ENCODE data around the gene DCAF5. TPM values are rescaled to one million over a fixed set of nuclear protein-coding genes. Genes with fewer than 3 reads are reported as not detected.
"Not testable (repeated sequence)": the region's sequence is repeated elsewhere in the genome, so short reads cannot be mapped to it uniquely, and the experiment has no call there.

The DCAF5 gene
- total RNA-seq, 1 donor = 38.7 TPM

DNA sequence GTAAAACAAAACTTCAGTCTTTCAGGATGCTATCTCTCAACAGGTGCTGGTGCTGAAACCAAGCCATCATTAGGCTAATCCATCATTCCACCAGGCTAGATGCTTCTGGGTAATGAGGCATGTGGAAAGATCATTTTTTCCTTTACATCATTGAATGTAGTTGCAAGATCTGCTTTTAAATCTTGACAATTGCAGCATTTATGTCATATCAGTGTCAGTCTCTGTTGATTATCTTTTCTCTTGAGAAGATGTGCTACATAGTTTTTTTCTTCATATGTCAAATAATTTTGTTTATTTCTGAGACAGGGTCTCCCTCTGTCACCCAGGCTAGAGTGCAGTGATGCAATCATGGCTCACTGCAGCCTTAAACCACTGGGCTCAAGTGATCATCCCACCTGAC is 22.2 kb upstream of the DCAF5 start:
- no peak for DNase-seq (ENCODE audit: insufficient read length, low spot score, missing footprints)
- H3K27me3 ChIP-seq (ENCODE audit: insufficient read depth, low read length) = peaks cover 7% of the 10 kb centered on the region
- no peaks in the 10 kb centered on the region for H3K9me3 ChIP-seq (ENCODE audit: low read depth, low read length)
- no peaks in the 10 kb centered on the region for H3K4me1 ChIP-seq (ENCODE audit: insufficient read depth, low read length)
- H3K4me3 ChIP-seq (ENCODE audit: insufficient read depth, low read length) = no peak overlapping the region
- H3K79me2 ChIP-seq (ENCODE audit: insufficient read depth, low read length) = no peaks in the 10 kb centered on the region
- H3K27ac ChIP-seq (ENCODE audit: low read depth, low read length) = no peak overlapping the region
- TF ChIP-seq, protein P1, sequence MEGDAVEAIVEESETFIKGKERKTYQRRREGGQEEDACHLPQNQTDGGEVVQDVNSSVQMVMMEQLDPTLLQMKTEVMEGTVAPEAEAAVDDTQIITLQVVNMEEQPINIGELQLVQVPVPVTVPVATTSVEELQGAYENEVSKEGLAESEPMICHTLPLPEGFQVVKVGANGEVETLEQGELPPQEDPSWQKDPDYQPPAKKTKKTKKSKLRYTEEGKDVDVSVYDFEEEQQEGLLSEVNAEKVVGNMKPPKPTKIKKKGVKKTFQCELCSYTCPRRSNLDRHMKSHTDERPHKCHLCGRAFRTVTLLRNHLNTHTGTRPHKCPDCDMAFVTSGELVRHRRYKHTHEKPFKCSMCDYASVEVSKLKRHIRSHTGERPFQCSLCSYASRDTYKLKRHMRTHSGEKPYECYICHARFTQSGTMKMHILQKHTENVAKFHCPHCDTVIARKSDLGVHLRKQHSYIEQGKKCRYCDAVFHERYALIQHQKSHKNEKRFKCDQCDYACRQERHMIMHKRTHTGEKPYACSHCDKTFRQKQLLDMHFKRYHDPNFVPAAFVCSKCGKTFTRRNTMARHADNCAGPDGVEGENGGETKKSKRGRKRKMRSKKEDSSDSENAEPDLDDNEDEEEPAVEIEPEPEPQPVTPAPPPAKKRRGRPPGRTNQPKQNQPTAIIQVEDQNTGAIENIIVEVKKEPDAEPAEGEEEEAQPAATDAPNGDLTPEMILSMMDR (IDR thresholded peaks at IDR 0.05; ENCODE audit: extremely low read depth, low read depth, low read length) = no peak
- no peak overlapping the region for H2AFZ ChIP-seq (ENCODE audit: low read length)
- no peak overlapping the region for H3K4me2 ChIP-seq (ENCODE audit: insufficient read depth, low read length)
- H4K20me1 ChIP-seq (ENCODE audit: insufficient read depth, low read length) = no peaks in the 10 kb centered on the region
- H3K36me3 ChIP-seq (ENCODE audit: insufficient read depth, low read length) = no peaks in the 10 kb centered on the region

GRCh38 chr14:69171569-69171968 is 18.6 kb upstream of the DCAF5 start:
- Histone ChIP-seq H3K79me2 (ENCODE audit: insufficient read depth, low read length) (no peaks in the 10 kb centered on the region), H2AFZ (ENCODE audit: low read length) (no peak overlapping the region), H3K9me3 (ENCODE audit: low read depth, low read length) (no peaks in the 10 kb centered on the region), H3K4me2 (ENCODE audit: insufficient read depth, low read length) (no peak overlapping the region), H3K4me3 (ENCODE audit: insufficient read depth, low read length) (no peak overlapping the region), H3K4me1 (ENCODE audit: insufficient read depth, low read length) (no peaks in the 10 kb centered on the region), H3K27ac (ENCODE audit: low read depth, low read length) (no peak overlapping the region), H4K20me1 (ENCODE audit: insufficient read depth, low read length) (no peaks in the 10 kb centered on the region), H3K36me3 (ENCODE audit: insufficient read depth, low read length) (no peaks in the 10 kb centered on the region), H3K27me3 (ENCODE audit: insufficient read depth, low read length) (peaks cover 3% of the 10 kb centered on the region)
- DNase-seq (ENCODE audit: insufficient read length, low spot score, missing footprints) = peak; percentile 6
- TF ChIP-seq, protein P1 (IDR thresholded peaks at IDR 0.05; ENCODE audit: extremely low read depth, low read depth, low read length) = no peak

- Histone ChIP-seq H3K79me2 (ENCODE audit: insufficient read depth, low read length) (no peaks in the 10 kb centered on the region), H2AFZ (ENCODE audit: low read length) (no peak overlapping the region), H4K20me1 (ENCODE audit: insufficient read depth, low read length) (no peaks in the 10 kb centered on the region), H3K27me3 (ENCODE audit: insufficient read depth, low read length) (peaks cover 5% of the 10 kb centered on the region), H3K27ac (ENCODE audit: low read depth, low read length) (no peak overlapping the region), H3K4me3 (ENCODE audit: insufficient read depth, low read length) (no peak overlapping the region), H3K9me3 (ENCODE audit: low read depth, low read length) (no peaks in the 10 kb centered on the region), H3K36me3 (ENCODE audit: insufficient read depth, low read length) (no peaks in the 10 kb centered on the region), H3K4me1 (ENCODE audit: insufficient read depth, low read length) (no peaks in the 10 kb centered on the region), H3K4me2 (ENCODE audit: insufficient read depth, low read length) (no peak overlapping the region)
- TF ChIP-seq, protein P1 (IDR thresholded peaks at IDR 0.05; ENCODE audit: extremely low read depth, low read depth, low read length) = no peak
- DNase-seq (ENCODE audit: insufficient read length, low spot score, missing footprints) = peak; percentile 77
These were observed 17.9 kb upstream of the DCAF5 start for GRCh38 chr14:69170839-69171238.

- H3K4me3 ChIP-seq (ENCODE audit: insufficient read depth, low read length); DNase-seq (ENCODE audit: insufficient read length, low spot score, missing footprints); H3K36me3 ChIP-seq (ENCODE audit: insufficient read depth, low read length); H3K9me3 ChIP-seq (ENCODE audit: low read depth, low read length); H3K4me2 ChIP-seq (ENCODE audit: insufficient read depth, low read length); H3K79me2 ChIP-seq (ENCODE audit: insufficient read depth, low read length); H4K20me1 ChIP-seq (ENCODE audit: insufficient read depth, low read length); H2AFZ ChIP-seq (ENCODE audit: low read length); H3K4me1 ChIP-seq (ENCODE audit: insufficient read depth, low read length); H3K27ac ChIP-seq (ENCODE audit: low read depth, low read length): not testable (repeated sequence)
- H3K27me3 ChIP-seq (ENCODE audit: insufficient read depth, low read length) = peaks cover 22% of the 10 kb centered on the region
These were observed 12.9 kb upstream of the DCAF5 start for GRCh38 chr14:69165787-69166186.
